T-helper 2 cell (primary cell): ENCODE results near the gene OR8B8.
A peak's percentile ranks its signal among the peaks of the same experiment; 100 is the strongest.
"Not testable (repeated sequence)": the region's sequence is repeated elsewhere in the genome, so short reads cannot be mapped to it uniquely, and the experiment has no call there.

ENCODE experiments used
- DNase-seq, 5 experiments: peaks; one replicate each; pipeline versions ENCODE4 v3.0.0 to v3.0.0-alpha.2; 2012 to 2022
- total RNA-seq, 2 donors: gene quantifications; one replicate each; lab custom pipeline; 2026; lab: John Stamatoyannopoulos, UW

OR8B8 gene
- total RNA-seq, result 0 reads per million in 2 donors

GRCh38 chr11:124445646-124446150, at the start of gene OR8B8:
Gene OR8B8 (minus strand): TSS chr11:124445696. CDS start chr11:124441085, 4,611 bp downstream.
- no peak for DNase-seq

DNA sequence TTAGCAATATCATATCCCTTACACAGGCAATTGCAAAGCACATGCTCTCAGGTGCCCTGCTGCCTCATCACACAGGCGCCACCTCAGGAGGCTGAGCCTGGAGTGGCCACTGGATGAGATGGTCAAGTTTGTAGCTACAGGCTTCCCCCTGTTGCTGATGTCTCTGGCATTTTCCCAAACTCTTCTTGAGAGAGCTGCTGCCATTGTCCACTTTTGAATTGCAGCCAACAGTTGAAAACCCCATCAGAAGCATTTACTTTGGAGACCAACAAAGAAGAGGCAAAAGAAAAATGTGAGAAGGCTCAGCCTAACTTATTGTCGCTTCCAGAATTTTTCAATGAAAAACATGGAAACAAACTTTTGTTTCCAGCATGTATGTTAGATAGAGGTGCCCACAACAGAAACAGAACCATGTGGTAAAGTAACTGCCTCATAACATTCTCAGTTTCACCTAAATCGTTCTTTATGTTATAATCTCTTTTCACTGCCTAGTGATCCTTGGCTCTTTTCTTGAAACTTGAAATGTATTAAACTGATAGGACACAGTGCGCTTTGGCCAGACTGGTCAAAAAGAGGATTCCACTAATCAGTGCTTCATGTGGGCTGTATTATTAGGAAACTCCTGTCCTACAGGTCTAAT, 47.6 kb upstream of the OR8B8 start:
- DNase-seq, result no peak

DNA sequence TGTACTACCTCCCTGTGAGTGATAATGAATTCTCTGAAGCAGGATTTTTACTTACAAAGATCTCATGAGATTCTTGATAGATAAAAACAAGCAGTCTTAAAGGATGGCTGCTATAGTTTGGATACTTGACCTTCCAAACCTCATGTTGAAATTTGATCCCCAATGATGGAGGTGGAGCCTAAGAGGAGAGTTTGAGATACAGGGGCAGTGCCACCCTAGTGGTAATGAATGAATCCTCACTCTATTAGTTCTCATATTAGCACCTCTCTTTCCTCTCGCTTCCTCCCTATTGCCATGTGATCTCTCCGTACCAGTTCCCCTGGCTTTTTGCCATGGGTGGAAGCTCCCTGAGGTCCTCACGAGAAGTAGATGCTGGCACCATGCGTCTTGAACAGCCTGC, 37.9 kb upstream of the OR8B8 start:
- DNase-seq, result no peak

DNA sequence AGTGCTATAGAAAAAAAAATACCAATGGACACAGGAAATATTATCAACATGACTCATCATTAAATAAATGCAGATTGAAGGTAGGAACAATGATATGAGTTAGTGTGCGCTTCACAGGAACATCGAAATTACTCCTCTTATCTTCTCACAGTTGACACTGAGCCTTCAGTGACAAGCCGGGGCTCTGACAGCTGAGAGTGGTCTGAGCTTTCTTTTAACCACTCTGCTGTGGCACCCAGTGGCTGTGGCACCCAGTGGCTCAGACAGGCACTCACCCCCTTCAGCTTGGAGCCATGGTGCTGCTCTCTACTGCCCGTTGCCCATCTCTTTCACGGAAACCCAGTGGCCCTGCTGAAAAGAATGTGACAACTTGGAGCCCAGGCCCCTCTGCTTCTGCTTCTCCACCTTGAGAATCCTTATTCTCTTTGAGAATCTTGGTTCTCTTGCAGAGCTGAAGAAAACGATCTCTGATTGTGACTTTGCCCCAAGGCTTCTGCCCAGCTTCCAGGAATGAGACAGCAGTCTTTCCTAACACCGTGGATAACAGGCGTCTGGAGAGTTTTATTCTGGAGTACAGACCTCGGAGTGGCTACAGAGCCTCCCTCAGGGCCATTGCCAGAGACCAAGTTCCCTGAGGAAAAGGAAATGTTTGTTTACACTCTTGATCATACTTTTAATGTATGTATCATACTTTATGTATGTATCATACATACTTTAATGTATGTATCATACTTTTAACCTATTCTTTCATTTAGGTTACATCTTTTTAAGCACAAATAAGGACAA, 37.1 kb upstream of the OR8B8 start:
- no peak for DNase-seq

DNA sequence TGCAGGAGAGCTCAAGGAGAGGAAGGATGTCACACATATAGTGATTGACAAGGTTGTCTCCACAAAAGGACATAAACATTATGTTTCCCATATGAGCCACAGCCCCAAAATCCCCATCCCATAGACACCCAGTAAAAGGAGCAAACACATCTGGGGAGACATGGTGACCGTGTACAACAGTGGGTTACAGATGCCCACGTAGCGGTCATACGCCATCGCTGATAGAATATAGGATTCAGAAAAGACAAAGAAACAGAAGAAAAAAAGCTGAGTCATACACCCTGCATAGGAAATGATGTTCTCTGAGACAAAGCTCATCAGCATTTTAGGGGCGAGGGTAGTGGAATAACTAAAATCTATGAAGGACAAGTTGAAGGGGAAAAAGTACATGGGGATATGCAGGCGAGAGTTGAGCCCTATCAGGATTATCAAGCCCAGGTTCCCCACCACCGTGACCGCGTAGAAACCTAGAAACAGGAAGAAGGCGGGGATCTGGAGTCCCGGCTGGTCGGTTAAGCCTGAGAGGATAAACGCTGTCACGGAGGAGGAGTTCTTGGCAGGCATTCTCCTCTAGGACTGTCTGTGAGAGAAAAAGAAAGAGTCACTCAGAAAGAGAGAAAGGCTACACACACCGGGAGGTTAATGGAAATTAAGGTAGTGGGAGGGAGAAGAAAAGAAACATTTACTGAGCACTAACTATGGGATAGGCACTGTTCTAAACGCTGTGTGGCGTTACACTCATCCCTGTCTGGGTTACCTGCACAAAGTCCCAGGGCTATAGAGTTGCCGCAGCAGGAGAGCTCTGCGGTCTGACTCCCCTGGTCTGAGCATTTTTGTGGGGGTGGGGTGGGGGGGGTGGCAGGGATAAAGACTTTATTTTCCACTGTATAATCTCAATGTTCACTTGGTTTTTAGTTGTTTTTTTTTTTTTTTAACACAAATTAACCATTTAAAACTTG, 36.1 kb upstream of the OR8B8 start:
- DNase-seq, result peak in 1 of 5 experiments; percentile 1

- DNase-seq, result no peak
These were observed 34.1 kb upstream of the OR8B8 start for GRCh38 chr11:124479561-124479960.

- no peak for DNase-seq
These were observed 29.8 kb upstream of the OR8B8 start for GRCh38 chr11:124475265-124475664.

GRCh38 chr11:124474779-124475178, 29.3 kb upstream of the OR8B8 start:
- DNase-seq, result no peak

DNA sequence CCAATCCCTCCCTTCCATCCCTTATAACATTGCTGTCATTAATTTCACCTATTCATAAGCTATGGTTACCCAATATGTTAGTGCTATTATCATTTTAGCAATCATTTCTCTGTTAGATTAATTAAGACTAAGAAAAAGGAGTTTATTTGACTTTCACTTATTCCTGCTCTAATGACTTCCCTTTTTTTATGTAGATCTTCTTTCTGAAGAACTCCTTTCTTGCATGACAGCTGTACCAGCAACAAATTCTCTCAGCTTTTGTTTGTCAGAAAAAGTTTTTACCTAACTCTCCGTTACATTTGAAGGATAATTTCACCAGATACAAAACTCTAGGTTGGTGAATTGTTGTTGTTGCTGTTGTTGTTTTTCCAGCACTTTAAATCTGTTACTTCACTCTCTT, 28.6 kb upstream of the OR8B8 start:
- no peak for DNase-seq

DNA sequence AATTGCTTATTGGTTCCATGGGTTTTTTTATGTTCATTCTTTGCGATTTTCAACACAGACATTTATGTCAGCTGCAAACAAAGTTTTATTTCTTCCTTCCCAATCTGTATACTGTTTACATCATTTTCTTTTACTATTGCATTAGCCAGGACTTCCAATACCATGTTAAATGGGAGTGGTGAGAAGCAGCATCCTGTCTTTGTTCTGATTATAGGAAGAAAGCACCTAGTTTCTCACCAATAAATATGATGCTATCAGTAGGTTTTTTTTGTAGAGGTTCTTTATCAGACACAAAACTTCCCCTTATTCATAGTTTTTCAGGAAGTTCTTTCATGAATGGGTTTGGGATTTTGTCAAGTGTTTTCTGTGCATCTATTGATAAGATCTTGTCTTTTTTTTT, 28.0 kb upstream of the OR8B8 start:
- no peak for DNase-seq

GRCh38 chr11:124470561-124471227, 25.2 kb upstream of the OR8B8 start:
- no peak for DNase-seq

DNA sequence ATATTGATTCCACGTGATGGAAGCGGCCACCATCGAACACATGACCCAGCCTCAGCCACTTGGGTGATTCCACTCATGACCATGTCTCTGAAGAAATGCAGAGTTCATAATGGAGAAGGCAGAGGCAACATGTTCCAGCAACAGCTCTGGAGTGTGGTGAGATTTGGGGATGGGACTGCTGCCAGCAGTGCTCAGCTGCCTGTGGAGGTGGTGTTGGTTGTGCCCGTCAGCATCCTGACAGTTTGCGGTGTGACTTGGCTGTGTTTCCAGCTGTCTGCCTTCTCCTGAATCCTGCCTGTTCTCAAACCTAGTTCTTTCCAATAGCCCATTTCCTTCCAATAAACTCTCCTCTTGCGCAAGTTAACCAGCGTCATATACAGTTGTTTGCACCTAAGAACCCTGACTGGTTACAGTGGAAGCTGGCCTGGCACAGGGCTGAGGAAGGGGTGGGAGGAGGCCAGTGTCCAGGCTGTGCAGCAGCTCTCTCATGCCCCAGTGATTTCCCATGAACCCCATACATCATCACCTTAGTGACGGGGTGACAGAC, 22.0 kb upstream of the OR8B8 start:
- DNase-seq, result no peak

DNA sequence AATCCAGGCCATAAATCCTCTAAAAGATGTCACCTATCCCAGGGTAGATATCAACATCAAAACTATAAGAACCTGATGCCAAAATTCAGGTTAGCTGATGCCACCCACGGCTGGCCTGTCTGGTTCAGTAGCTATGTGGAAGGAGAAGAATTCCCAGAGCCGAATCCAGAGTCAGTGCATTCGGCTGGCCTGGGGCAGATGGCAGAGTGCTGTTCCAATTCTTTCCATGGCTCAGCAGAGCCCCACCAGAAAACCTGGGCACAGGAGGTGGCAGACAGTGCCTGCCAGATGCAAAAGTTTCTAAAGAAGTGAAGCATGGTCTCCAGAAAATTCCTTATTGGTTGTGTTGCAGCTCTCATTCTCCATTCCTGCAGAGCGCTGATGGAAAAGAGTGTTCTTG, 19.9 kb upstream of the OR8B8 start:
- no peak for DNase-seq

DNA sequence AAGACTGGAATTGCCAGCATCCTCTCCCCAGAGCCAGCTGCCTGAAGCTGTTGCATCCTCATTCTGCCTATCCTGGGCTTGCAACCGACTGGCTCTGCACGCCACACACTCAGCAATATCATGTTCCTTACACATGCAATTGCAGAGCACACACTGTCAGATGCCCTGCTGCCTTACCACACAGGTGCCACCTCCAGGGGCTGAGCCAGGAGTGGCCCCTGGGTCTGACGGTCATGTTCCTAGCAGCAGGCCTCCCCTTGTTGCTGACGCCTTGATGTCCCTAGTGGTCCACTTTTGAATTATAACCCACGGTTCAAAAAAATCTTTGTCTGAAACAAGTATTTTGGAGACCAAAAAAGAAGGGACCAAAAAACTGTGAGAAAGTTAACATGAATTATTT, 18.5 kb upstream of the OR8B8 start:
- DNase-seq, result no peak

GRCh38 chr11:124463324-124463723, 17.8 kb upstream of the OR8B8 start:
- DNase-seq, result no peak

GRCh38 chr11:124460459-124460858, 15.0 kb upstream of the OR8B8 start:
- no peak for DNase-seq

DNA sequence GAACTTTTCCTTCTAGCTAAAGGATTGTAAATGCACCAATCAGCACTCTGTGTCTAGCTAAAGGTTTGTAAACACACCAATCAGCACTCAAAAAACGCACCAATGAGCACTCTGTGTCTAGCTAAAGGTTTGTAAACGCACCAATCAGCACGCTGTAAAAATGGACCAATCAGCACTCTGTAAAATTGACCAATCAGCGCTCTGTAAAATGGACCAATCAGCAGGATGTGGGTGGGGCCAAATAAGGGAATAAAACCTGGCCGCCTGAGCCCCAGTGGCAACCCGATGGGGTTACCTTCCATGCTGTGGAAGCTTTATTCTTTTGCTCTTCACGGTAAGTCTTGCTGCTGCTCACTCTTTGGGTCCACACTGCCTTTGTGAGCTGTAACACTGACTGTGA, 13.9 kb upstream of the OR8B8 start:
- DNase-seq, result not testable (repeated sequence)

DNA sequence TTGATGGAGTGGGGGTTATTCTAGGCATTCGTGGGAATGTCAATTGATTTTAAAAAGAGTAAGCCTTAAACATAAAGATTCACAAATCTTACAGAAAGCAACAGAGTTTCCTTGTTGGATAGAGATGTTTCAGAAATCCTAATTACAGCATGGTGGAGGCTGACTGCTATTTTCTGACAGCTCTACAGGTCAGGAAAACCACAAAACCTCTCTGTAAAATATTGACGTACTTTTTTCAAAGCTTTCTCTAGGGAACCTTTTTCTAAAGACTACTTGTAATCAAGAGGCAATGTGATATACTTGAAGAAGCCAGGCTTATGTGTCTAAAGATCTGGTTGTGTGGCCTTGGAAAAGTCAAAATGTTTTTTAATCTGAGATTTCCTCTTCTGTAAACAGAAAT, 9.1 kb upstream of the OR8B8 start:
- DNase-seq, result peak in 1 of 5 experiments; percentile 2

- DNase-seq, result no peak
These were observed 1.4 kb upstream of the OR8B8 start for GRCh38 chr11:124446916-124447315.

DNA sequence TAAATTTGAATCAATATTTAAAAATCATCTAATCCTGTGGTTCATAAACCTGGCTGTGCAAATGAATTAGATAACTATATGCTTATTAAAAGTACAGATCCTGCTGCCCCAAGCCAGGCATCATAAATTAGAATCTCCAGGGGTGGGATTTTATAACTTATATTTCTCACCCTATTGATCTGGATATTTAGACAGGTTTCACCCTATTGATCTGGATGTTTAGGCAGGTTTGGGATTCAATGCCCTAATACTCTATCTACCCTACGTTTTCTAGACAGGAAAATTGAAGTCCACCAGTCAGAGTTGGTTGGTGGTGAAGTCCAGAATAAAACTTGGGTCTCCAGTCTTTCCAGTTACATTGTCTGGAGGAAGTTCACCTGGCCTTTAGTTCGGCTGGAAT, 2.6 kb downstream of the OR8B8 start:
- no peak for DNase-seq

DNA sequence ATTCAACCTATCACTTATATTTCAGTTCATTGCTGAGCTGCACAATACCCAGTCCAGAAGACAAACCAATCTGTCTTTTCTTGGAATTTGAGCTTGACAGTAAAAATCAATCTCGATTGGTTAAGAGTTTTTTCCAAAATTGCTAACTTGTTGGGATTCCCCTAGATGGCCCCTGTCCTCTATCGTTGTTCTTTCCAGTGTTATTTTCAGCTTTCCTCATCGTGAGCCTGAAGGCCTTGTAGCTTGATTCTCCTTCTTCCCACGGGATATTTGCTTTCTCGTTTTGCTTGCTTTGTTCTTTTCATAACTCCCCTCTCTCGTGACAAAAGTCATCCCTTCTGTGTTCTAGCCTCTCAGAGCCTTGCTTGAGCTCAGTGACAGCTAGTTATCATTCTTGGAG, 3.1 kb downstream of the OR8B8 start:
- DNase-seq, result no peak

GRCh38 chr11:124441519-124441918, 4.0 kb downstream of the OR8B8 start:
- no peak for DNase-seq
